Endothelial cell (in vitro differentiated cells): ENCODE results near the gene MFSD12. TPM values are rescaled to one million over a fixed set of nuclear protein-coding genes. Genes with fewer than 3 reads are reported as not detected.

ENCODE experiments used
- DNase-seq: peaks from one replicate; pipeline ENCODE4 v3.0.0; 2021; ENCODE audit warnings: low spot score
- H3K27ac Mint-ChIP-seq: one replicate; pipeline ENCODE4 v1.8.0; 2021; ENCODE audit warnings: mixed read lengths, inconsistent platforms; ENCODE audit not compliant: unreplicated experiment
- H3K27me3 Mint-ChIP-seq: one replicate; pipeline ENCODE4 v1.8.0; 2021; ENCODE audit warnings: mild to moderate bottlenecking, moderate library complexity, mixed read lengths, inconsistent platforms; ENCODE audit not compliant: unreplicated experiment
- H3K36me3 Mint-ChIP-seq: one replicate; pipeline ENCODE4 v1.8.0; 2021; ENCODE audit warnings: mild to moderate bottlenecking, low read depth, mixed read lengths, inconsistent platforms; ENCODE audit not compliant: unreplicated experiment
- H3K4me1 Mint-ChIP-seq: one replicate; pipeline ENCODE4 v1.8.0; 2021; ENCODE audit warnings: mild to moderate bottlenecking, mixed read lengths, inconsistent platforms; ENCODE audit not compliant: unreplicated experiment
- H3K4me3 Mint-ChIP-seq: one replicate; pipeline ENCODE4 v1.8.0; 2021; ENCODE audit warnings: mild to moderate bottlenecking, mixed read lengths, inconsistent platforms; ENCODE audit not compliant: unreplicated experiment
- H3K9me3 Mint-ChIP-seq: one replicate; pipeline ENCODE4 v1.8.0; 2021; ENCODE audit warnings: mixed read lengths, inconsistent platforms; ENCODE audit not compliant: unreplicated experiment
- CTCF ChIP-seq: fragments of 200-600 bp; sonication (generic); IDR thresholded peaks from one replicate; pipeline ENCODE4 v1.5.0; 2021; ENCODE audit warnings: antibody characterized with exemption; ENCODE audit not compliant: unreplicated experiment
- total RNA-seq: library from RNA; stranded (reverse); fragmentation: NEBNext Ultra II Directional; extraction: Animal tissue kit (Norgen Biotek cat#: 25700); gene quantifications from one replicate; pipeline ENCODE4 v1.2.1, GENCODE V29; 2021; ENCODE audit not compliant: unreplicated experiment

Gene MFSD12
- total RNA-seq, 1 donor from 2014 or later, result 54.5 TPM

- TF ChIP-seq CTCF, result no peak
- Mint-ChIP-seq H3K27ac (peak within 1 kb of the TSS; percentile 98), H3K36me3 (peaks cover 4% of the 10 kb centered on the region), H3K4me1 (peaks cover 11% of the 10 kb centered on the region), H3K9me3 (no peaks in the 10 kb centered on the region), H3K27me3 (peaks cover 7% of the 10 kb centered on the region), H3K4me3 (peak within 1 kb of the TSS; percentile 98)
- peak; percentile 87 for DNase-seq
Measured at GRCh38 chr19:3500429-3501101, 56.8 kb downstream of the MFSD12 start, which contains the start of gene DOHH. Gene DOHH, minus strand, starts transcription at chr19:3500674. Its CDS starts 3,860 bp downstream, at chr19:3496814.

GRCh38 chr19:3499738-3500428, 57.5 kb downstream of the MFSD12 start:
- Mint-ChIP-seq H3K4me3 (peak overlapping the region; percentile 98), H3K27ac (peak overlapping the region; percentile 98), H3K4me1 (peaks cover 11% of the 10 kb centered on the region), H3K27me3 (peaks cover 5% of the 10 kb centered on the region), H3K36me3 (peaks cover 4% of the 10 kb centered on the region), H3K9me3 (no peaks in the 10 kb centered on the region)
- TF ChIP-seq CTCF, result no peak
- DNase-seq, result no peak

- H3K27me3 Mint-ChIP-seq, result peaks cover 6% of the 10 kb centered on the region
- no peak overlapping the region for H3K4me3 Mint-ChIP-seq
- no peak for TF ChIP-seq CTCF
- H3K36me3 Mint-ChIP-seq, result peaks cover 10% of the 10 kb centered on the region
- DNase-seq, result no peak
- no peak overlapping the region for H3K27ac Mint-ChIP-seq
- H3K9me3 Mint-ChIP-seq, result no peaks in the 10 kb centered on the region
- H3K4me1 Mint-ChIP-seq, result peaks cover 6% of the 10 kb centered on the region
Measured at GRCh38 chr19:3497757-3498520, 59.4 kb downstream of the MFSD12 start.

- DNase-seq, result no peak
- TF ChIP-seq CTCF, result no peak
- no peak overlapping the region for H3K27ac Mint-ChIP-seq
- peaks cover 8% of the 10 kb centered on the region for H3K27me3 Mint-ChIP-seq
- no peak overlapping the region for H3K4me3 Mint-ChIP-seq
- peaks cover 14% of the 10 kb centered on the region for H3K36me3 Mint-ChIP-seq
- peaks cover 6% of the 10 kb centered on the region for H3K4me1 Mint-ChIP-seq
- no peaks in the 10 kb centered on the region for H3K9me3 Mint-ChIP-seq
Measured at GRCh38 chr19:3496392-3497273, 60.8 kb downstream of the MFSD12 start.
